ENCODE results near the gene UMAD1. TPM values are rescaled to one million over a fixed set of nuclear protein-coding genes. Genes with fewer than 3 reads are reported as not detected.

The UMAD1 gene
- total and polyA plus RNA-seq, 2 experiments from 2014 or later, result 8.4 to 12.4 TPM

DNA sequence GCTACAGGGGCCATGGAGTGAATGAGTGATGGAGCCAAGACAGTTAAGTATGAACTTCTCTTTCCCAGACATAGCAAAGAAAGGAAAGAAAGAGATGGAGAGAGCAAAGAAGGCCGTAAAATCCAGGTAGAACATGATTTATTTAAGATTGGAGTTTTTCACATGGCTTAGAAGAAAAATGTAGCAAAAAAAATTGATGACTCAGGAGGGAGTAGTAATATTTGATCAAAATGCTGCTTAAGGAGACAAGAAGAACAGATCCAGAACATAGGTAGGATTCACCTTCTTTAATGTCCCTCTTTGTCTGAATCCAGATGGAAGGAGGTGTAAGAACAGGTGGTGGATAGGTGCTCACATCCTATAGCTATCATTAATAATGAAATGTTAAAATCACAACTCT, 277.0 kb downstream of the UMAD1 start:
- Histone ChIP-seq H3K4me3 (no peak overlapping the region), H3K4me2 (no peak overlapping the region), H3K9me2 (ENCODE audit: insufficient read depth) (peaks cover 8% of the 10 kb centered on the region; the same call in 1 of the 2 replicates), H3K27me3 (ENCODE audit: insufficient read depth) (no peaks in the 10 kb centered on the region), H3K4me1 (ENCODE audit: insufficient read depth) (peaks cover 52% of the 10 kb centered on the region), H2AFZ (no peak overlapping the region), H3K36me3 (ENCODE audit: insufficient read depth) (no peaks in the 10 kb centered on the region), H3K27ac (ENCODE audit: low read depth) (no peak overlapping the region), H4K20me1 (replicated peaks; ENCODE audit: insufficient read depth) (no peaks in the 10 kb centered on the region), H3F3A (replicated peaks; ENCODE audit: low read depth) (no peaks in the 10 kb centered on the region), H3K79me2 (replicated peaks; ENCODE audit: insufficient read depth) (no peaks in the 10 kb centered on the region)
- Mint-ChIP-seq H3K27ac (no peak overlapping the region), H3K4me3 (no peak overlapping the region), H3K9me3 (no peaks in the 10 kb centered on the region), H3K36me3 (ENCODE audit: low read depth) (no peaks in the 10 kb centered on the region), H3K27me3 (ENCODE audit: insufficient read depth, low read depth, poor library complexity) (peaks cover 2% of the 10 kb centered on the region), H3K4me1 (peaks cover 44% of the 10 kb centered on the region)
- no peak for ATAC-seq
- TF ChIP-seq ZNF331 (CRISPR knock-in tag; IDR thresholded peaks at IDR 0.05; ENCODE audit: low read depth), result no peak
- TF ChIP-seq, protein P1, sequence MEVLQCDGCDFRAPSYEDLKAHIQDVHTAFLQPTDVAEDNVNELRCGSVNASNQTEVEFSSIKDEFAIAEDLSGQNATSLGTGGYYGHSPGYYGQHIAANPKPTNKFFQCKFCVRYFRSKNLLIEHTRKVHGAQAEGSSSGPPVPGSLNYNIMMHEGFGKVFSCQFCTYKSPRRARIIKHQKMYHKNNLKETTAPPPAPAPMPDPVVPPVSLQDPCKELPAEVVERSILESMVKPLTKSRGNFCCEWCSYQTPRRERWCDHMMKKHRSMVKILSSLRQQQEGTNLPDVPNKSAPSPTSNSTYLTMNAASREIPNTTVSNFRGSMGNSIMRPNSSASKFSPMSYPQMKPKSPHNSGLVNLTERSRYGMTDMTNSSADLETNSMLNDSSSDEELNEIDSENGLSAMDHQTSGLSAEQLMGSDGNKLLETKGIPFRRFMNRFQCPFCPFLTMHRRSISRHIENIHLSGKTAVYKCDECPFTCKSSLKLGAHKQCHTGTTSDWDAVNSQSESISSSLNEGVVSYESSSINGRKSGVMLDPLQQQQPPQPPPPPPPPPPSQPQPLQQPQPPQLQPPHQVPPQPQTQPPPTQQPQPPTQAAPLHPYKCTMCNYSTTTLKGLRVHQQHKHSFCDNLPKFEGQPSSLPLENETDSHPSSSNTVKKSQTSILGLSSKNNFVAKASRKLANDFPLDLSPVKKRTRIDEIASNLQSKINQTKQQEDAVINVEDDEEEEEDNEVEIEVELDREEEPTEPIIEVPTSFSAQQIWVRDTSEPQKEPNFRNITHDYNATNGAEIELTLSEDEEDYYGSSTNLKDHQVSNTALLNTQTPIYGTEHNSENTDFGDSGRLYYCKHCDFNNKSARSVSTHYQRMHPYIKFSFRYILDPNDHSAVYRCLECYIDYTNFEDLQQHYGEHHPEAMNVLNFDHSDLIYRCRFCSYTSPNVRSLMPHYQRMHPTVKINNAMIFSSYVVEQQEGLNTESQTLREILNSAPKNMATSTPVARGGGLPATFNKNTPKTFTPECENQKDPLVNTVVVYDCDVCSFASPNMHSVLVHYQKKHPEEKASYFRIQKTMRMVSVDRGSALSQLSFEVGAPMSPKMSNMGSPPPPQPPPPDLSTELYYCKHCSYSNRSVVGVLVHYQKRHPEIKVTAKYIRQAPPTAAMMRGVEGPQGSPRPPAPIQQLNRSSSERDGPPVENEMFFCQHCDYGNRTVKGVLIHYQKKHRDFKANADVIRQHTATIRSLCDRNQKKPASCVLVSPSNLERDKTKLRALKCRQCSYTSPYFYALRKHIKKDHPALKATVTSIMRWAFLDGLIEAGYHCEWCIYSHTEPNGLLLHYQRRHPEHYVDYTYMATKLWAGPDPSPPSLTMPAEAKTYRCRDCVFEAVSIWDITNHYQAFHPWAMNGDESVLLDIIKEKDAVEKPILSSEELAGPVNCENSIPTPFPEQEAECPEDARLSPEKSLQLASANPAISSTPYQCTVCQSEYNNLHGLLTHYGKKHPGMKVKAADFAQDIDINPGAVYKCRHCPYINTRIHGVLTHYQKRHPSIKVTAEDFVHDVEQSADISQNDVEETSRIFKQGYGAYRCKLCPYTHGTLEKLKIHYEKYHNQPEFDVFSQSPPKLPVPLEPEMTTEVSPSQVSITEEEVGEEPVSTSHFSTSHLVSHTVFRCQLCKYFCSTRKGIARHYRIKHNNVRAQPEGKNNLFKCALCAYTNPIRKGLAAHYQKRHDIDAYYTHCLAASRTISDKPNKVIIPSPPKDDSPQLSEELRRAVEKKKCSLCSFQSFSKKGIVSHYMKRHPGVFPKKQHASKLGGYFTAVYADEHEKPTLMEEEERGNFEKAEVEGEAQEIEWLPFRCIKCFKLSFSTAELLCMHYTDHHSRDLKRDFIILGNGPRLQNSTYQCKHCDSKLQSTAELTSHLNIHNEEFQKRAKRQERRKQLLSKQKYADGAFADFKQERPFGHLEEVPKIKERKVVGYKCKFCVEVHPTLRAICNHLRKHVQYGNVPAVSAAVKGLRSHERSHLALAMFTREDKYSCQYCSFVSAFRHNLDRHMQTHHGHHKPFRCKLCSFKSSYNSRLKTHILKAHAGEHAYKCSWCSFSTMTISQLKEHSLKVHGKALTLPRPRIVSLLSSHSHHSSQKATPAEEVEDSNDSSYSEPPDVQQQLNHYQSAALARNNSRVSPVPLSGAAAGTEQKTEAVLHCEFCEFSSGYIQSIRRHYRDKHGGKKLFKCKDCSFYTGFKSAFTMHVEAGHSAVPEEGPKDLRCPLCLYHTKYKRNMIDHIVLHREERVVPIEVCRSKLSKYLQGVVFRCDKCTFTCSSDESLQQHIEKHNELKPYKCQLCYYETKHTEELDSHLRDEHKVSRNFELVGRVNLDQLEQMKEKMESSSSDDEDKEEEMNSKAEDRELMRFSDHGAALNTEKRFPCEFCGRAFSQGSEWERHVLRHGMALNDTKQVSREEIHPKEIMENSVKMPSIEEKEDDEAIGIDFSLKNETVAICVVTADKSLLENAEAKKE (CRISPR knock-in tag; IDR thresholded peaks at IDR 0.05), result no peak
- TF ChIP-seq EZH2phosphoT487 (IDR thresholded peaks at IDR 0.05; ENCODE audit: unreplicated experiment), result no peak
- TF ChIP-seq EZH2 (IDR thresholded peaks at IDR 0.05; ENCODE audit: low read depth, unreplicated experiment), result no peak
- TF ChIP-seq, protein P2, sequence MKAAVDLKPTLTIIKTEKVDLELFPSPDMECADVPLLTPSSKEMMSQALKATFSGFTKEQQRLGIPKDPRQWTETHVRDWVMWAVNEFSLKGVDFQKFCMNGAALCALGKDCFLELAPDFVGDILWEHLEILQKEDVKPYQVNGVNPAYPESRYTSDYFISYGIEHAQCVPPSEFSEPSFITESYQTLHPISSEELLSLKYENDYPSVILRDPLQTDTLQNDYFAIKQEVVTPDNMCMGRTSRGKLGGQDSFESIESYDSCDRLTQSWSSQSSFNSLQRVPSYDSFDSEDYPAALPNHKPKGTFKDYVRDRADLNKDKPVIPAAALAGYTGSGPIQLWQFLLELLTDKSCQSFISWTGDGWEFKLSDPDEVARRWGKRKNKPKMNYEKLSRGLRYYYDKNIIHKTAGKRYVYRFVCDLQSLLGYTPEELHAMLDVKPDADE (IDR thresholded peaks at IDR 0.05), result no peak
- TF ChIP-seq STAT1 (IDR thresholded peaks at IDR 0.05; ENCODE audit: unreplicated experiment), result no peak
- no peak for TF ChIP-seq POLR2AphosphoS5 (IDR thresholded peaks at IDR 0.05; ENCODE audit: low read depth)
- no peak for TF ChIP-seq CREB1 (CRISPR knock-in tag; IDR thresholded peaks at IDR 0.05; ENCODE audit: low read depth)
- TF ChIP-seq, protein P3, sequence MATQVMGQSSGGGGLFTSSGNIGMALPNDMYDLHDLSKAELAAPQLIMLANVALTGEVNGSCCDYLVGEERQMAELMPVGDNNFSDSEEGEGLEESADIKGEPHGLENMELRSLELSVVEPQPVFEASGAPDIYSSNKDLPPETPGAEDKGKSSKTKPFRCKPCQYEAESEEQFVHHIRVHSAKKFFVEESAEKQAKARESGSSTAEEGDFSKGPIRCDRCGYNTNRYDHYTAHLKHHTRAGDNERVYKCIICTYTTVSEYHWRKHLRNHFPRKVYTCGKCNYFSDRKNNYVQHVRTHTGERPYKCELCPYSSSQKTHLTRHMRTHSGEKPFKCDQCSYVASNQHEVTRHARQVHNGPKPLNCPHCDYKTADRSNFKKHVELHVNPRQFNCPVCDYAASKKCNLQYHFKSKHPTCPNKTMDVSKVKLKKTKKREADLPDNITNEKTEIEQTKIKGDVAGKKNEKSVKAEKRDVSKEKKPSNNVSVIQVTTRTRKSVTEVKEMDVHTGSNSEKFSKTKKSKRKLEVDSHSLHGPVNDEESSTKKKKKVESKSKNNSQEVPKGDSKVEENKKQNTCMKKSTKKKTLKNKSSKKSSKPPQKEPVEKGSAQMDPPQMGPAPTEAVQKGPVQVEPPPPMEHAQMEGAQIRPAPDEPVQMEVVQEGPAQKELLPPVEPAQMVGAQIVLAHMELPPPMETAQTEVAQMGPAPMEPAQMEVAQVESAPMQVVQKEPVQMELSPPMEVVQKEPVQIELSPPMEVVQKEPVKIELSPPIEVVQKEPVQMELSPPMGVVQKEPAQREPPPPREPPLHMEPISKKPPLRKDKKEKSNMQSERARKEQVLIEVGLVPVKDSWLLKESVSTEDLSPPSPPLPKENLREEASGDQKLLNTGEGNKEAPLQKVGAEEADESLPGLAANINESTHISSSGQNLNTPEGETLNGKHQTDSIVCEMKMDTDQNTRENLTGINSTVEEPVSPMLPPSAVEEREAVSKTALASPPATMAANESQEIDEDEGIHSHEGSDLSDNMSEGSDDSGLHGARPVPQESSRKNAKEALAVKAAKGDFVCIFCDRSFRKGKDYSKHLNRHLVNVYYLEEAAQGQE (IDR thresholded peaks at IDR 0.05; ENCODE audit: unreplicated experiment), result no peak
- TF ChIP-seq, protein P4, sequence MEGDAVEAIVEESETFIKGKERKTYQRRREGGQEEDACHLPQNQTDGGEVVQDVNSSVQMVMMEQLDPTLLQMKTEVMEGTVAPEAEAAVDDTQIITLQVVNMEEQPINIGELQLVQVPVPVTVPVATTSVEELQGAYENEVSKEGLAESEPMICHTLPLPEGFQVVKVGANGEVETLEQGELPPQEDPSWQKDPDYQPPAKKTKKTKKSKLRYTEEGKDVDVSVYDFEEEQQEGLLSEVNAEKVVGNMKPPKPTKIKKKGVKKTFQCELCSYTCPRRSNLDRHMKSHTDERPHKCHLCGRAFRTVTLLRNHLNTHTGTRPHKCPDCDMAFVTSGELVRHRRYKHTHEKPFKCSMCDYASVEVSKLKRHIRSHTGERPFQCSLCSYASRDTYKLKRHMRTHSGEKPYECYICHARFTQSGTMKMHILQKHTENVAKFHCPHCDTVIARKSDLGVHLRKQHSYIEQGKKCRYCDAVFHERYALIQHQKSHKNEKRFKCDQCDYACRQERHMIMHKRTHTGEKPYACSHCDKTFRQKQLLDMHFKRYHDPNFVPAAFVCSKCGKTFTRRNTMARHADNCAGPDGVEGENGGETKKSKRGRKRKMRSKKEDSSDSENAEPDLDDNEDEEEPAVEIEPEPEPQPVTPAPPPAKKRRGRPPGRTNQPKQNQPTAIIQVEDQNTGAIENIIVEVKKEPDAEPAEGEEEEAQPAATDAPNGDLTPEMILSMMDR (conservative IDR thresholded peaks at IDR 0.05; ENCODE audit: low read depth in 2 of 2), result no peak
- no peak for TF ChIP-seq JUNB (IDR thresholded peaks at IDR 0.05; ENCODE audit: unreplicated experiment)
- TF ChIP-seq ZNF114 (CRISPR knock-in tag; IDR thresholded peaks at IDR 0.05), result no peak
- TF ChIP-seq NANOG (IDR thresholded peaks at IDR 0.05; ENCODE audit: borderline replicate concordance), result no peak
- no peak for DNase-seq (ENCODE audit: low spot score)
